ENCODE results near the gene ARHGAP22. TPM values are rescaled to one million over a fixed set of nuclear protein-coding genes. Genes with fewer than 3 reads are reported as not detected.
A peak's percentile ranks its signal among the peaks of the same experiment; 100 is the strongest.

The ARHGAP22 gene
- total RNA-seq, 4 donors from 2014 or later = 2.2 to 9.1 (median 4.8) TPM

- DNase-seq (ENCODE audit: extremely low spot score) = peak; percentile 57
- Histone ChIP-seq H3K36me3 (no peaks in the 10 kb centered on the region), H3K4me3 (no peak overlapping the region), H3K27me3 (peaks cover 0 to 18% (median 0%) of the 10 kb centered on the region in 4 donors), H3K9me3 (no peaks in the 10 kb centered on the region), H3K4me1 (peaks cover 11 to 31% (median 20%) of the 10 kb centered on the region in 4 donors), H3K27ac (replicated peaks in 1 of 4) (no peak overlapping the region)
- WGBS = 95% methylated on average over 6 of the region's 7 CpGs
- no peak for TF ChIP-seq POLR2A (IDR thresholded peaks at IDR 0.05; ENCODE audit: low read depth)
- no peak for TF ChIP-seq EP300 (IDR thresholded peaks at IDR 0.05)
- intact Hi-C loops (cut with DNase I) = no loop called here
Observed at GRCh38 chr10:48605786-48606529, 1.1 kb upstream of the ARHGAP22 start.

GRCh38 chr10:48604039-48604990 is 558 bp downstream of the ARHGAP22 start:
- peak overlapping the region; percentile 15 to 42 (median 30) for H3K27ac ChIP-seq (replicated peaks in 1 of 4)
- 26% methylated on average over 30 of the region's 42 CpGs for WGBS

GRCh38 chr10:48603421-48604038 is 1.3 kb downstream of the ARHGAP22 start:
- DNase-seq (ENCODE audit: extremely low spot score) = no peak
- peaks cover 0 to 18% (median 0%) of the 10 kb centered on the region in 4 donors for H3K27me3 ChIP-seq
- peak overlapping the region in 2 of 4 donors; percentile 53 to 55 for H3K4me3 ChIP-seq
- peaks cover 11 to 31% (median 24%) of the 10 kb centered on the region in 4 donors for H3K4me1 ChIP-seq
- no peaks in the 10 kb centered on the region for H3K9me3 ChIP-seq
- no peaks in the 10 kb centered on the region for H3K36me3 ChIP-seq
- H3K27ac ChIP-seq (replicated peaks in 1 of 4) = no peak overlapping the region
- WGBS = 79% methylated on average over 4 of the region's 4 CpGs
- TF ChIP-seq CTCF (IDR thresholded peaks at IDR 0.05) (no peak), POLR2A (IDR thresholded peaks at IDR 0.05; ENCODE audit: low read depth) (no peak), POLR2AphosphoS5 (IDR thresholded peaks at IDR 0.05) (no peak), EP300 (IDR thresholded peaks at IDR 0.05) (no peak)
- intact Hi-C loops (cut with DNase I) = no loop called here

More at GRCh38 chr10:48604039-48604990, 558 bp downstream of the ARHGAP22 start:
- Histone ChIP-seq H3K4me3 (peak overlapping the region; percentile 44 to 61 (median 54)), H3K4me1 (peaks cover 11 to 31% (median 24%) of the 10 kb centered on the region in 4 donors), H3K9me3 (no peaks in the 10 kb centered on the region), H3K36me3 (no peaks in the 10 kb centered on the region), H3K27me3 (peaks cover 0 to 18% (median 0%) of the 10 kb centered on the region in 4 donors)
- no peak for DNase-seq (ENCODE audit: extremely low spot score)
- intact Hi-C loops (cut with DNase I) = no loop called here
- no peak for TF ChIP-seq POLR2A (IDR thresholded peaks at IDR 0.05; ENCODE audit: low read depth)
- no peak for TF ChIP-seq CTCF (IDR thresholded peaks at IDR 0.05)
- no peak for TF ChIP-seq POLR2AphosphoS5 (IDR thresholded peaks at IDR 0.05)
- no peak for TF ChIP-seq EP300 (IDR thresholded peaks at IDR 0.05)

GRCh38 chr10:48602401-48603135 is 2.3 kb downstream of the ARHGAP22 start:
- Histone ChIP-seq H3K27ac (replicated peaks in 1 of 4) (no peak overlapping the region), H3K36me3 (no peaks in the 10 kb centered on the region), H3K9me3 (no peaks in the 10 kb centered on the region), H3K27me3 (peaks cover 0 to 18% (median 0%) of the 10 kb centered on the region in 4 donors), H3K4me1 (peaks cover 11 to 25% (median 21%) of the 10 kb centered on the region in 4 donors), H3K4me3 (no peak overlapping the region)
- no peak for DNase-seq (ENCODE audit: extremely low spot score)
- TF ChIP-seq CTCF (IDR thresholded peaks at IDR 0.05) = no peak
- no peak for TF ChIP-seq POLR2A (IDR thresholded peaks at IDR 0.05; ENCODE audit: low read depth)
- TF ChIP-seq POLR2AphosphoS5 (IDR thresholded peaks at IDR 0.05) = no peak
- no peak for TF ChIP-seq EP300 (IDR thresholded peaks at IDR 0.05)
- intact Hi-C loops (cut with DNase I) = no loop called here
- WGBS = 97% methylated on average over 8 of the region's 8 CpGs
